Measurements from ENCODE around the gene RIMBP2.

RIMBP2 gene

GRCh38 chr12:130522244-130522834 is 193.8 kb downstream of the RIMBP2 start:
- Histone ChIP-seq H3K4me1 (ENCODE audit: control insufficient read depth in 2 of 2, insufficient read depth in 1 of 2, low read depth in 1 of 2, low read length in 2 of 2) (peaks cover 0 to 6% of the 10 kb centered on the region in 2 donors), H2BK12ac (ENCODE audit: low read length) (no peak overlapping the region), H3K4me2 (ENCODE audit: insufficient read depth, low read length, poor library complexity, severe bottlenecking) (no peak overlapping the region), H3K4ac (ENCODE audit: low read length) (no peak overlapping the region), H2AK5ac (ENCODE audit: low read depth, low read length) (no peak overlapping the region), H3K79me1 (ENCODE audit: low read depth, low read length) (peaks cover 2% of the 10 kb centered on the region), H2BK120ac (ENCODE audit: low read depth, low read length) (no peak overlapping the region), H3K14ac (ENCODE audit: low read length) (no peak overlapping the region), H3K27me3 (ENCODE audit: control insufficient read depth in 3 of 3, insufficient read depth in 3 of 3, low read depth in 1 of 3, low read length in 3 of 3) (no peaks in the 10 kb centered on the region), H3K27ac (replicated peaks; ENCODE audit: low read length) (no peak overlapping the region), H3K9me3 (replicated peaks in 1 of 2; ENCODE audit: control insufficient read depth in 2 of 2, insufficient read depth in 1 of 2, low read depth in 1 of 2, low read length in 2 of 2) (peaks cover 0 to 2% of the 10 kb centered on the region in 2 donors), H4K91ac (ENCODE audit: low read depth, low read length, poor library complexity) (no peak overlapping the region), H2BK5ac (ENCODE audit: low read length) (no peak overlapping the region), H3K9ac (ENCODE audit: low read depth, low read length, poor library complexity) (no peak overlapping the region), H4K8ac (ENCODE audit: low read depth, low read length) (no peak overlapping the region), H3K18ac (ENCODE audit: low read length) (no peak overlapping the region), H2BK15ac (ENCODE audit: low read length) (no peak overlapping the region), H3K4me3 (ENCODE audit: low read length in 2 of 2) (no peak overlapping the region), H3K36me3 (replicated peaks in 1 of 2; ENCODE audit: control insufficient read depth in 2 of 2, insufficient read depth in 2 of 2, low read length in 2 of 2) (no peaks in the 10 kb centered on the region), H3K23ac (ENCODE audit: low read depth, low read length, poor library complexity) (no peak overlapping the region), H2AFZ (ENCODE audit: low read length) (no peak overlapping the region)
- WGBS, 2 donors (ENCODE audit: extremely low coverage in 2 of 2, insufficient read length in 2 of 2, insufficient replicate concordance in 1 of 2): no CpG with 5 or more reads among the region's 17 CpGs
- no peak for DNase-seq (ENCODE audit: low spot score)

GRCh38 chr12:130521375-130522124 is 194.5 kb downstream of the RIMBP2 start:
- Histone ChIP-seq H3K4me1 (ENCODE audit: control insufficient read depth in 2 of 2, insufficient read depth in 1 of 2, low read depth in 1 of 2, low read length in 2 of 2) (peaks cover 0 to 6% of the 10 kb centered on the region in 2 donors), H2AK5ac (ENCODE audit: low read depth, low read length) (no peak overlapping the region), H2BK15ac (ENCODE audit: low read length) (no peak overlapping the region), H3K18ac (ENCODE audit: low read length) (no peak overlapping the region), H3K79me1 (ENCODE audit: low read depth, low read length) (peaks cover 2% of the 10 kb centered on the region), H2BK5ac (ENCODE audit: low read length) (no peak overlapping the region), H3K27me3 (ENCODE audit: control insufficient read depth in 3 of 3, insufficient read depth in 3 of 3, low read depth in 1 of 3, low read length in 3 of 3) (no peaks in the 10 kb centered on the region), H3K9ac (ENCODE audit: low read depth, low read length, poor library complexity) (no peak overlapping the region), H3K27ac (replicated peaks; ENCODE audit: low read length) (no peak overlapping the region), H4K8ac (ENCODE audit: low read depth, low read length) (no peak overlapping the region), H2BK12ac (ENCODE audit: low read length) (no peak overlapping the region), H3K4me3 (ENCODE audit: low read length in 2 of 2) (no peak overlapping the region), H2AFZ (ENCODE audit: low read length) (no peak overlapping the region), H3K4me2 (ENCODE audit: insufficient read depth, low read length, poor library complexity, severe bottlenecking) (no peak overlapping the region), H3K9me3 (replicated peaks in 1 of 2; ENCODE audit: control insufficient read depth in 2 of 2, insufficient read depth in 1 of 2, low read depth in 1 of 2, low read length in 2 of 2) (peaks cover 0 to 2% of the 10 kb centered on the region in 2 donors), H2BK120ac (ENCODE audit: low read depth, low read length) (no peak overlapping the region), H4K91ac (ENCODE audit: low read depth, low read length, poor library complexity) (no peak overlapping the region), H3K14ac (ENCODE audit: low read length) (no peak overlapping the region), H3K23ac (ENCODE audit: low read depth, low read length, poor library complexity) (no peak overlapping the region), H3K4ac (ENCODE audit: low read length) (no peak overlapping the region), H3K36me3 (replicated peaks in 1 of 2; ENCODE audit: control insufficient read depth in 2 of 2, insufficient read depth in 2 of 2, low read length in 2 of 2) (no peaks in the 10 kb centered on the region)
- DNase-seq (ENCODE audit: low spot score): no peak
- WGBS, 2 donors (ENCODE audit: extremely low coverage in 2 of 2, insufficient read length in 2 of 2, insufficient replicate concordance in 1 of 2): no CpG with 5 or more reads among the region's 11 CpGs

GRCh38 chr12:130520784-130521183 is 195.3 kb downstream of the RIMBP2 start:
- H3K79me1 ChIP-seq (ENCODE audit: low read depth, low read length): peaks cover 2% of the 10 kb centered on the region
- WGBS, 2 donors (ENCODE audit: extremely low coverage in 2 of 2, insufficient read length in 2 of 2, insufficient replicate concordance in 1 of 2): no CpG with 5 or more reads among the region's 3 CpGs

GRCh38 chr12:130517588-130517987 is 198.5 kb downstream of the RIMBP2 start:
- Histone ChIP-seq H3K9me3 (replicated peaks in 1 of 2; ENCODE audit: control insufficient read depth in 2 of 2, insufficient read depth in 1 of 2, low read depth in 1 of 2, low read length in 2 of 2) (peaks cover 0 to 2% of the 10 kb centered on the region in 2 donors), H3K14ac (ENCODE audit: low read length) (peak overlapping the region; percentile 17), H3K36me3 (replicated peaks in 1 of 2; ENCODE audit: control insufficient read depth in 2 of 2, insufficient read depth in 2 of 2, low read length in 2 of 2) (no peaks in the 10 kb centered on the region), H4K91ac (ENCODE audit: low read depth, low read length, poor library complexity) (no peak overlapping the region), H2AK5ac (ENCODE audit: low read depth, low read length) (no peak overlapping the region), H3K4ac (ENCODE audit: low read length) (no peak overlapping the region), H2BK15ac (ENCODE audit: low read length) (no peak overlapping the region), H3K18ac (ENCODE audit: low read length) (no peak overlapping the region), H2AFZ (ENCODE audit: low read length) (no peak overlapping the region), H2BK12ac (ENCODE audit: low read length) (no peak overlapping the region), H2BK5ac (ENCODE audit: low read length) (no peak overlapping the region), H3K4me1 (ENCODE audit: control insufficient read depth in 2 of 2, insufficient read depth in 1 of 2, low read depth in 1 of 2, low read length in 2 of 2) (peaks cover 0 to 8% of the 10 kb centered on the region in 2 donors), H3K23ac (ENCODE audit: low read depth, low read length, poor library complexity) (no peak overlapping the region), H3K27me3 (ENCODE audit: control insufficient read depth in 3 of 3, insufficient read depth in 3 of 3, low read depth in 1 of 3, low read length in 3 of 3) (no peaks in the 10 kb centered on the region), H3K79me1 (ENCODE audit: low read depth, low read length) (no peaks in the 10 kb centered on the region), H3K9ac (ENCODE audit: low read depth, low read length, poor library complexity) (no peak overlapping the region), H3K4me3 (ENCODE audit: low read length in 2 of 2) (no peak overlapping the region), H2BK120ac (ENCODE audit: low read depth, low read length) (no peak overlapping the region), H4K8ac (ENCODE audit: low read depth, low read length) (no peak overlapping the region), H3K27ac (replicated peaks; ENCODE audit: low read length) (no peak overlapping the region), H3K4me2 (ENCODE audit: insufficient read depth, low read length, poor library complexity, severe bottlenecking) (no peak overlapping the region)
- no CpG with 5 or more reads among the region's 3 CpGs for WGBS, 2 donors (ENCODE audit: extremely low coverage in 2 of 2, insufficient read length in 2 of 2, insufficient replicate concordance in 1 of 2)
- DNase-seq (ENCODE audit: low spot score): no peak

More at GRCh38 chr12:130520784-130521183, 195.3 kb downstream of the RIMBP2 start:
- Histone ChIP-seq H2AK5ac (ENCODE audit: low read depth, low read length) (no peak overlapping the region), H3K4ac (ENCODE audit: low read length) (no peak overlapping the region), H3K9ac (ENCODE audit: low read depth, low read length, poor library complexity) (no peak overlapping the region), H3K4me2 (ENCODE audit: insufficient read depth, low read length, poor library complexity, severe bottlenecking) (no peak overlapping the region), H4K91ac (ENCODE audit: low read depth, low read length, poor library complexity) (no peak overlapping the region), H3K18ac (ENCODE audit: low read length) (no peak overlapping the region), H4K8ac (ENCODE audit: low read depth, low read length) (no peak overlapping the region), H2BK5ac (ENCODE audit: low read length) (no peak overlapping the region), H3K27me3 (ENCODE audit: control insufficient read depth in 3 of 3, insufficient read depth in 3 of 3, low read depth in 1 of 3, low read length in 3 of 3) (no peaks in the 10 kb centered on the region), H2AFZ (ENCODE audit: low read length) (no peak overlapping the region), H3K4me3 (ENCODE audit: low read length in 2 of 2) (no peak overlapping the region), H3K14ac (ENCODE audit: low read length) (peak overlapping the region; percentile 43), H3K36me3 (replicated peaks in 1 of 2; ENCODE audit: control insufficient read depth in 2 of 2, insufficient read depth in 2 of 2, low read length in 2 of 2) (no peaks in the 10 kb centered on the region), H3K4me1 (ENCODE audit: control insufficient read depth in 2 of 2, insufficient read depth in 1 of 2, low read depth in 1 of 2, low read length in 2 of 2) (peaks cover 0 to 6% of the 10 kb centered on the region in 2 donors), H3K9me3 (replicated peaks in 1 of 2; ENCODE audit: control insufficient read depth in 2 of 2, insufficient read depth in 1 of 2, low read depth in 1 of 2, low read length in 2 of 2) (peaks cover 0 to 2% of the 10 kb centered on the region in 2 donors), H3K23ac (ENCODE audit: low read depth, low read length, poor library complexity) (no peak overlapping the region), H3K27ac (replicated peaks; ENCODE audit: low read length) (no peak overlapping the region), H2BK120ac (ENCODE audit: low read depth, low read length) (no peak overlapping the region), H2BK12ac (ENCODE audit: low read length) (no peak overlapping the region), H2BK15ac (ENCODE audit: low read length) (no peak overlapping the region)
- no peak for DNase-seq (ENCODE audit: low spot score)

Data from neuronal stem cell (in vitro differentiated cells).